Measurements from ENCODE around the gene SPDYE5.
"Not testable (repeated sequence)": the region's sequence is repeated elsewhere in the genome, so short reads cannot be mapped to it uniquely, and the experiment has no call there.

GRCh38 chr7:75458034-75458433, 34.1 kb upstream of the SPDYE5 start:
- not testable (repeated sequence) for TF ChIP-seq POLR2A (IDR thresholded peaks at IDR 0.05; ENCODE audit: low read length); GATA1 (IDR thresholded peaks at IDR 0.05; ENCODE audit: low read depth, low read length)
